Stimulated activated CD8-positive, alpha-beta memory T cell treated with anti-CD3 and anti-CD28 coated beads, Interleukin-2, amount 100 ng/mL, for 1 hour (primary cell): ENCODE results near the gene HES3.
"Not testable (repeated sequence)": the region's sequence is repeated elsewhere in the genome, so short reads cannot be mapped to it uniquely, and the experiment has no call there.

Experiments
- DNase-seq, 2 donors: peaks; one replicate each; pipeline ENCODE4 v3.0.0-alpha.2; 2020; ENCODE audit warnings: low read depth in 2 of 2

HES3 gene

DNA sequence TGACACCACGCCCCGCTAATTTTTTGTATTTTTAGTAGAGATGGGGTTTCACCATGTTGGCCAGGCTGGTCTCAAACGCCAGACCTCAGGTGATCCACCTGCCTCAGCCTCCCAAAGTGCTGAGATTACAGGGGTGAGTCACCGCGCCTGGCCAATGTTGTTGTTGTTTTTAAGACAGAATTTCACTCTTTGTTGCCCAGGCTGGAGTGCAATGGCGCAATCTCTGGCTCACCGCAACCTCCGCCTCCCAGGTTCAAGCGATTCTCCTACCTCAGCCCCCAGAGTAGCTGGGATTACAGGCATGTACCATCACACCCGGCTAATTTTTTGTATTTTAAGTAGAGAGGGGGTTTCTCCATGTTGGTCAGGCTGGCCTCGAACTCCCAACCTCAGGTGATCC is 24.3 kb upstream of the HES3 start:
- not testable (repeated sequence) for DNase-seq

GRCh38 chr1:6220236-6220635 is 23.7 kb upstream of the HES3 start:
- no peak for DNase-seq

GRCh38 chr1:6221210-6221784 is 22.7 kb upstream of the HES3 start:
- DNase-seq, result no peak

- no peak for DNase-seq
Observed at GRCh38 chr1:6222636-6223035, 21.3 kb upstream of the HES3 start.

GRCh38 chr1:6223617-6224016 is 20.4 kb upstream of the HES3 start:
- DNase-seq, result no peak

DNA sequence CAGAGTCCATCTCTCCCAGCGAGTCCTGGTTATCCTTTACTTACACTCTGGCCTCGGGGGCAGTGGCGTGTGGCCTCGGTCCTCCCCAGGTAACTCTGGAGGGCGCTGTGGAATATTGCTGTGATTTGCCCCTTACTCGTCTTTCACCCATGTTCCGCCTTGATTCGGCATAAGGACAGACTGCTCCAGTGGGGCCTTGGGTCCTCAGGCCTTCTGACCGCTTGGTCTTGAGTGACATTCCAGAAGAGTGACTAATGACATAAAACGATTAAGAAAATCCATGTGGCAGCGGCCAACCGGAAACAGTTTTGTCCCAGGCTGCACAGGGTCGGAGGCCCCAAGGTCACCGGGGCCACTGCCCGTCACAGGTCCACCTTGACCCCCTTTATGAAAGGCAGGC is 19.3 kb upstream of the HES3 start:
- DNase-seq, result no peak

DNA sequence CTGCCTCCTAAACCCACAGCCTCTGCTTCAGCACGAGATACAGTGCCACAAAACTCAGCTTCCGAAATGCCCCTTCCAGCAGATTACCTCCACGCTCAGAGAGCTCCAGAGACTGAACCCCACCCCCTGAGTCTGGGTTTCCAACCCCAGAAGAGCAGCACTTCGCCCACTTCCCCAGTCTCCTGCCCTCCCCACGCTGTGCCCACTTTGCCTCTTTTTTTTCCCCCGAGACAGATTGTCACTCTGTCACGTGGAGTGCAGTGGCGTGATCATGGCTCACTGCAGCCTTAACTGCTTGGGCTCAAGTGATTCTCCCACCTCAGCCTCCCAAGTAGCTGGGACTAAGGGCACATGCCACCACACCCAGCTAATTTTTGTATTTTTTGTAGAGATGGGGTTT is 18.3 kb upstream of the HES3 start:
- no peak for DNase-seq

DNA sequence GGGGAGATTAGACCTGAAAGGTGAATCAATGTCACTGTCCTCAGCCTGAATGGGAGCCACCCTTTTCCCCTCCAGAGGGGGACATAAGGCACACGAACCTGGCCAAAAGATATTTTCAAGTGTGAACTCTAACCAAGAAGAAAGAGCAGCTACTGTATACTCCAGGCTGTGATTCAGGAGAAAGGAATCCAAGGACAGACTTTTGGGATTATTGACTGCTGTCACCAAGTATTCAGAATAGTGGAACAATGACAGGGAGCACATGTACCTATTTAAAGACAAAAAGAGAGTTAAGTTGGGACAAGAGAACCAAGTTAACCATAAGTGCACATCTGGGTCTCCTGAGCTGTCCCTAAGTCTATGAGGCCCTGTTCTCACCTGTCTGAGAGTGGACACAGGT is 10.6 kb upstream of the HES3 start:
- DNase-seq, result no peak

GRCh38 chr1:6234502-6235295 is 9.3 kb upstream of the HES3 start:
- no peak for DNase-seq

GRCh38 chr1:6235296-6235677 is 8.7 kb upstream of the HES3 start:
- no peak for DNase-seq

DNA sequence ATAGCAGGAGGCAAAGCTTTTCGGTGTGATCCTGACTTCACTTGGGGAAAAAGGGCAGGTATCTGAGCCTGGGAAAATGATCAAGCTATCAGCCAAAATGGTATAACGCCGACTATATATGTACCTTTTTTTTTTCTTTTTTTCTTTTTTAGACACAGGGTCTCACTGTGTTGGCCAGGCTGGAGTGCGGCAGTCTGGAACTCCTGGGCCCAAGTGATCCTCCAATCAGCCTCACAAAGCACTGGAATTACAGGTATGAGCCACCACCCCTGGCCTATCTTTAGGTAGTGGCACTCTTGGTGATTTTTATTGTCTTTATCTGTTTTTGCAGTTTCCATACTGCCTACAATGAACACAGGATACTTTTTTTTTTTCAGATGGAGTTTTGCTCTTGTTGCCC is 6.9 kb upstream of the HES3 start:
- DNase-seq, result no peak

- DNase-seq, result no peak
Observed at GRCh38 chr1:6239213-6239752, 4.7 kb upstream of the HES3 start.

DNA sequence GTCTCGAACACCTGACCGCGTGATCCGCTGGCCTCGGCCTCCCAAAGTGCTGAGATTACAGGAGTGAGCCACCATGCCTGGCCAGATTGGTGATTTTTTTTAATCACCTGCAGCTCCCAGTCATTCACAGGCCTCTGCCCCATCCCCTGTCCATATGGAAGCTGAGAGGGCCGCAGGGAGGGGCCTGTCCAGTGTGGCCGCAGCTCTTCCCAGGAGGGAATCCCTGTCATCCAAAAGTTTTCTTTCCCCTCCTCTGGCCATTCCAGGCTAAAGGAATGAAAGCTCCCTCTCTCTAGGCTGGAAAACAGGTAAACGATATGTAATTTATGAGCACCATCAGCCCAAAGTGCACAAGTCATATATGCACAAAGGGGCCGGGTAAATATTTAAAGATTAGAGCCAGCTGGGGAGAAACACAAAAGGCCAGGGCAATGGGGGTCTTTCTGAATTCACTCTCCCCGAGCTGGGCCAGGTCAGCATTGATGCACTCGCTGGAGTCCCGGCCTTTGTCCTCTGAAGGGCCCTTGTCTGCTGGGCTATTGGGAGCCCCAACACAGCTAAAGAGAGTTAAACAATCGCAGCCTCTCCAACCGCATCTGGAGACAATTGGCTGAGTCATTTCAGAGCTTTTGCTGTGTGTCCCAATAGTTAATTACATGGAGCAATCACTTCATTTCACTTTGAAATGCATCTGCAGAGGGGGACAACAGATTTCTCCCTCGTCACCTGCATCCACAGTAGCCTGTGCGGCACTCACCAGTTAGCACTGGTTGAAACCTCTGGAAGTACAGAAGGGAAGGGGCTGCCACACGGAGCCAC is 3.8 kb upstream of the HES3 start:
- DNase-seq, result no peak

- DNase-seq, result no peak
Observed at GRCh38 chr1:6241107-6241886, 2.7 kb upstream of the HES3 start.

DNA sequence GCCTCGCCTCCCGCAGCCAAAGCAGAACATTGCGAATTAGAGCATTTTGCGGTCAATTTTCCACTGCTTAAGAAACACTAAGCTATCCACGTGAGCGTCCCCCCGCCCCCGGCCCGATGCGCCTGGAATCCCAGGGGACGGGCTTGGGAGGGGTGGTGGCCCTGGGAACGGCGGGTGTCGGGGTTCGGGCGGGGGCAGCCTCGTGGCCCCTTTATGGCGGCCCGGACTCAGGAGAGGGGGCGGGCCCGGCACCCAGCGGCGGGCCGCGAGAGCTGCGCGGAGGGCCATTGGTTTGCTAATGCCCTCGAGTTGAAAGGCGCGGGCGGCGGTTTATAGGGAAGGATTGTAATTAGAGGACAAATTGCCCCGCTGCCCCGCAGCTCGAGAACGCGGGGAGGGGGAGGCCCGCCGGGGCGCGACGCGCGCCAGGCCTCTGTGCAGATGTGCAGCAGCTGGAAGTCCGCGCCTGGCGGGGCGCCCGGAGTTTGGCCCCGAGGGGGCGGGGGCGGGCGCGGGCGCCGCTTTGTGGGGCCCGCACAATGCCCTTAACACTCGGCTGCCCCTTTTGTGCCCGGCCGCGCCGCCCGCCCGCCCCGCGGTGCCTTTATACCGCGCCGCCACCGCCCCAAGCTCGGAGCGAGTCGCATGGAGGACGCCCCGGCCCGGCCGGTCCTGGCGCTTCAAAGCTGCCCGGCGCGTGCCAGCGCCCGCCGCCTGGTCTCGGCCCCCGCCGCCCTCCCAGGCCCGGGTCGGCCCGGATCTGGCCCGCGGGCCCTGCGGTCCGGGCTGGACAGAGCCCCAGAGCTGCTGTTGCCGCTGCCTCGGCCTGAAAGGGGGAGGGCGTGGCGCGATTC is 1.9 kb upstream of the HES3 start:
- no peak for DNase-seq

GRCh38 chr1:6243053-6243834 is 735 bp upstream of the HES3 start:
- no peak for DNase-seq

DNA sequence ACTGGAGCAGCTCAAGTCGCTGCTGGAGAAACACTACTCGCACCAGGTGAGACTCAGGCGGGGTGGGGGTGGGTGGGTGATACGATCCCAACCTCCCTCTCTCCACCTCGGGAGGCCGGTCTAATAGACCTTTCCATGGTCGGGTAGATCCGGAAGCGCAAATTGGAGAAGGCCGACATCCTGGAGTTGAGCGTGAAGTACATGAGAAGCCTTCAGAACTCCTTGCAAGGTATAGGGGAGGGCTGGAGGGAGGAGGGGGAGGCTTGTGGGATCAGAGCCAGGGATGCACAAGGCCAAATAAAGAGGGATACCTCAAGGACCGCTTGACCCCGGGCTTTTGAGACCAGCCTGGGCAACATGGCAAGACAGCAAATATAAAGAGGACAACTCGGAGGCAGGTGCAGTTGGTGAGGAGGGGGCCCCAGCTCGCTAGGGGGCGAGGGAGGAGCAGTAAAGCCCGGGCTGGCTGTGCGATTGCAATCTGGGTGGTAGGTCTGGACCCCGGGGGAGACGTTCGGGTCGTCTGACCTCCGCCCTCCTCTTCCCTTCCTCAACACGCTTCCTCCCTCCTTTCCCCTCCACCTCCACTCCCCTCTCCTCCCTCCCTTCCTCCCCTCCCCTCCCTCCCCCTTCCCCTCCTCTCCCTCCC is 546 bp downstream of the HES3 start:
- DNase-seq, result no peak

GRCh38 chr1:6245086-6245868 is 1.3 kb downstream of the HES3 start:
- peak; percentile 47 to 59 for DNase-seq
